Neural crest cell (in vitro differentiated cells): ENCODE measurements around the gene PLEKHG3. TPM values are rescaled to one million over a fixed set of nuclear protein-coding genes. Genes with fewer than 3 reads are reported as not detected.

ENCODE experiments used
- DNase-seq: peaks from one replicate; pipeline ENCODE4 v3.0.0; 2021; ENCODE audit warnings: low read depth, mixed read lengths, low spot score
- H3K27ac Mint-ChIP-seq: one replicate; pipeline ENCODE4 v1.8.0; 2021; ENCODE audit warnings: mild to moderate bottlenecking, mixed read lengths; ENCODE audit not compliant: unreplicated experiment
- H3K27me3 Mint-ChIP-seq: 2 replicates; pipeline ENCODE4 v1.8.0; 2021; ENCODE audit warnings: low read depth, mild to moderate bottlenecking, mixed read lengths
- H3K36me3 Mint-ChIP-seq: 2 replicates; pipeline ENCODE4 v1.8.0; 2021; ENCODE audit warnings: low read depth, mild to moderate bottlenecking, mixed read lengths
- H3K4me1 Mint-ChIP-seq: 2 replicates; pipeline ENCODE4 v1.8.0; 2021; ENCODE audit warnings: mixed read lengths
- H3K4me3 Mint-ChIP-seq: one replicate; pipeline ENCODE4 v1.8.0; 2021; ENCODE audit warnings: mild to moderate bottlenecking, mixed read lengths
- H3K9me3 Mint-ChIP-seq: 2 replicates; pipeline ENCODE4 v1.8.0; 2021; ENCODE audit warnings: mixed read lengths
- CTCF ChIP-seq: fragments of 200-600 bp; sonication (generic); conservative IDR thresholded peaks from 2 replicates; pipeline ENCODE4 v1.5.0; 2021; ENCODE audit warnings: antibody characterized with exemption, mild to moderate bottlenecking
- total RNA-seq: library from RNA; stranded (reverse); gene quantifications from 2 replicates; pipeline ENCODE4 v1.2.1, GENCODE V29; 2021

The PLEKHG3 gene
- total RNA-seq, 1 donor from 2014 or later, result 43.4 TPM

DNA sequence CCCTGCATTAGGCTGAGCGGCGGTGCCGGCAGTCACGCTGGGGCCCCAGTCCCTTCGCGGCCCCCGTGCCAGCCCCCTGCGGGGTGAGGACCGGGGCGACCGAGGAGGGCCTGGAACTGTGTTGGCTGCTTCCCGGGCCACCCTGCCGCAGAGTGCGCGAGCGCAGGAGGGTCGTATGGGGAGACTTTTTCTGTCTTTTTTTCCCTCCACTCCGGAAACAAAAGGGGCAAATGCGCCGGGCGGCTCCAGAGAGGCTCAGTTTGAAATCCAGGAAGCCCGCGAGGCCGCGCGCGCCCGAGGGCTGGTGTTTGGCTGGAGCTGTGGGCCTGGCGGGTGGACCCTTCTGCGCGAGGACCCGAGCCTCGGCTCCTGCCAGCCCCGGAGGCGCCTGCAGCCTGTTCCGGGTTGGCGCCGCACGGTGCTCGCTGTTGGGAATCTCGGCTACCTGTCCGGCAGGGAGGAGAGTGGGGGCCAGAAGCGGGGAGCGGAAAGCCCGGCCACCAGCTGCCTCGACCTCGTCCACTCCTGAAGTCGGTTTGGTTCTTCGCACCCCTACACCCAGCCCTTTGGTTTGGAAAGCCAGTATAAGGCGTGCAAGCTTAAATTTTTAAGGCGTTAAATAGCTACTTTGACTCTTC lies 638 bp downstream of the PLEKHG3 start:
- peaks cover 69% of the 10 kb centered on the region for H3K4me1 Mint-ChIP-seq
- peaks cover 74% of the 10 kb centered on the region for H3K27me3 Mint-ChIP-seq
- no peak overlapping the region for H3K27ac Mint-ChIP-seq
- TF ChIP-seq CTCF, result no peak
- peaks cover 3% of the 10 kb centered on the region for H3K36me3 Mint-ChIP-seq
- peak; percentile 43 for DNase-seq
- no peaks in the 10 kb centered on the region for H3K9me3 Mint-ChIP-seq
- peak overlapping the region; percentile 91 for H3K4me3 Mint-ChIP-seq

DNA sequence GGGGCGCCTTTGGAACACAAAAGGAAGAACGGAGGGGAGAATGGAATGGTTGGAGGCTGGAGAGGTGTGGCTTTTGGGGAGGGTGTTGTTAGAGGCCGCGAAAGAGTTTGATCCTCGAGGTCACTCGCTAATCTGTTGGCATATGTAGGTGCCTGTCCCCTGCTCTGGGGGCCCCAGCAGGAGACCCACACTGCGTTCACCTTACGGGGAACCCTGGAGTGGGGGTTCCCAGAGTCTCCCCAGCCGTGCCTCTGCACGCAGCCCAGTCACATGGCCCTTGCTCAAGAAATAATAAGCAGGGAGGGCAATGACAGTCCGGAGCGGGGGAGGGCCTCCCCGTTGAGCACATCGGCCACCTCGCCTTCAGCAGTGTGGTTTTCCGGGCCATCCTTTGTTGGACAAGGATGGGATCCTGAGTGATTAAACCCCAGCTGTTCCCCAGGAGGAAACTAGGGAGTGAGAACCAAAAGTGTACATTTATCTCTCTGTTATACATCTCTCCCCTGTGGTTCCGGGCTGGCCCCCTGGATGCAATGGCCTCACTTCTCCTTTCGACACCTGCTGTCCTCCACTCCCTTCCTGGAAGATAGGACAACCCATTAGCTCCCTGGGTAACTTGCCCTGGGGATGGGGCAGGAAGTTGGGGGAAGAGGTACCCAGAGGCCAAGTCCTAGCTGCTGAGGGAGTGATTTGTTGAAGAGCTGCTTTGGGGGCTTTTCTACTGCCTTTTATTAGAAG lies 1.3 kb downstream of the PLEKHG3 start:
- Mint-ChIP-seq H3K9me3 (no peaks in the 10 kb centered on the region), H3K27me3 (peaks cover 68% of the 10 kb centered on the region), H3K27ac (no peak overlapping the region), H3K4me1 (peaks cover 69% of the 10 kb centered on the region), H3K4me3 (peak overlapping the region; percentile 91), H3K36me3 (peaks cover 3% of the 10 kb centered on the region)
- no peak for TF ChIP-seq CTCF
- DNase-seq, result no peak

DNA sequence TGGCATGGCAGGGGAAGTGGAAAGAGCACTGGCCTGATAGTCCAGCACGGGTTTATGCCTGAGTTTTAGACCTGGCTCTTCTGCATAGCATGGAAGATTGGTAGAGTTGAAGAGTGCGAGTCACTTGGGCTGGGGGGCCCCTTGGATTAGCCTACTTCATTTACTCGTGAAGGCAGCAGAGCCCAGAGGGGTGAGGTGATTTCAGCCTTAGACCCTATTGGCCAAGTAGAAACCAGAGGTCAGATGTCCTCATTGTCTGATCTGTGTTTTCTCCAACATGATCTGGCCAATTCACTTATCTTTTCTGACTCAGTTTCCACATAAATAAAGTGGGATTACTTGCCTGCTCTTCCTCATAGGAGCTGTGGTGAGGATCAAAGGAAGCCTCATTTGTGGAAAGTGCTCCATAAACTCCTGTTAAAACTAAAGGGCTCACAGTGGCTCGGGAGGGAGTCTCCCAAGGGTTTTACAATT lies 1.9 kb downstream of the PLEKHG3 start:
- Mint-ChIP-seq H3K4me1 (peaks cover 69% of the 10 kb centered on the region), H3K4me3 (peak overlapping the region; percentile 91), H3K27me3 (peaks cover 63% of the 10 kb centered on the region), H3K9me3 (no peaks in the 10 kb centered on the region), H3K36me3 (peaks cover 3% of the 10 kb centered on the region), H3K27ac (no peak overlapping the region)
- TF ChIP-seq CTCF, result no peak
- no peak for DNase-seq

GRCh38 chr14:64706593-64707193 lies 2.5 kb downstream of the PLEKHG3 start:
- peak; percentile 68 for DNase-seq
- Mint-ChIP-seq H3K27me3 (peaks cover 57% of the 10 kb centered on the region), H3K27ac (peak overlapping the region; percentile 89), H3K4me1 (peaks cover 65% of the 10 kb centered on the region), H3K36me3 (peaks cover 3% of the 10 kb centered on the region), H3K9me3 (no peaks in the 10 kb centered on the region), H3K4me3 (peak overlapping the region; percentile 91)
- no peak for TF ChIP-seq CTCF

GRCh38 chr14:64707661-64708060 lies 3.4 kb downstream of the PLEKHG3 start:
- Mint-ChIP-seq H3K4me1 (peaks cover 59% of the 10 kb centered on the region), H3K27ac (no peak overlapping the region), H3K36me3 (peaks cover 11% of the 10 kb centered on the region), H3K27me3 (peaks cover 51% of the 10 kb centered on the region), H3K9me3 (peaks cover 8% of the 10 kb centered on the region), H3K4me3 (peak overlapping the region; percentile 91)
- no peak for DNase-seq
- TF ChIP-seq CTCF, result no peak
